GM18951 (cell line): Measurements from ENCODE around the gene C10orf143.

Experiments used
- POLR2A ChIP-seq: IDR thresholded peaks from 4 replicates; pipeline ENCODE4 v1.6.1; 2011; ENCODE audit warnings: mild to moderate bottlenecking; ENCODE audit not compliant: insufficient read length, insufficient read depth; ENCODE audit errors: extremely low read depth
- in situ Hi-C: fragments of 300-500 bp; cut with MboI; formaldehyde crosslinking; loops from one replicate; pipeline ENCODE4 v1.12.0; 2022; ENCODE audit warnings: low sequenced_read_pairs, mixed read lengths, inconsistent platforms; ENCODE audit not compliant: unreplicated experiment

C10orf143 gene

DNA sequence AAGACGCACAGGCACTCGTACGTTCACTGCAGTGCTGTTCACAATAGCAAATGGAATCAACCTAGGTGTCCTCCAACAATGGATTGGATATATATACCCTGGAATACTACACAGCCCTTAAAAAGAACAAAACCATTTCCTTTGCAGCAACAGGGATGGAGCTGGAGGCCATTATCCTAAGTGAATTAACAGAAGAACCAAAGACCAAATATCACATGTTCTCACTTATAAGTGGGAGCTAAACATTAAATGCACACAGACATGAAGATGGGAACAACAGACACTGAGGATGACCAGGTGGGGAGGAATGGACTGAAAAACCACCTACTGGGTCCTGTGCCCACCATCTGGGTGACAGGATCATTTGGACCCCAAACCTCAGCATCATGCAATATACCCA is 94.5 kb downstream of the C10orf143 start:
- in situ Hi-C loops = no loop called here
- no peak for TF ChIP-seq POLR2A

DNA sequence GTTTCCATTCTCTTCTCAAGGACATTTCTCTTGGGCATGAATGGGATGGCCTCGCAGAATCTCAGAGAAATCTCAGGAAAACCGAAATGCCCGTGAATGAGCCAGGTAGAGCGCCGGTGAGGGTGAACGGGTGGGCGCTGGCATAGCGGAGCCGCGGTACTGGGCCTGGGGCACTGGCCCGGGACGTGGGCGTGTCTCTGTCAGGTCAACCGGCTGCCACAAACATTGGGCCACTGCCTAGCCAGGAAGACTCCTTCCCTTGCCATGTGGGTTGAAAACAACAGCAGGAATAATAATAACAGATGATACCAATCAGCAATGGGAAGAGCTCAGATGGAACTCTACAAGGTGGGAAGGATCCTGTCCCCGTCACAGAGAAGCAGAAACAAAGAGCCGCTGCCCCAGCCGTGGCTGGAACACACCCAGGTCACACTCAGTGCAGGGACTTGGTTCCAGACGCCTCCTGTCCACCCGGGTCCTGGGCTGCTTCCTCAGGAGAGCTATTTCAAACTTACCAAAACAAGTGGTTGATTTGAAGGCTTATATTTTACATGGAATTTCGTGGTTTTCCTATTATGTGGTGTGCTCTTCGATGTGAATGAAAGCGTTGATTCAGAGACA is 95.4 kb downstream of the C10orf143 start:
- in situ Hi-C loops = no loop called here
- TF ChIP-seq POLR2A = no peak

DNA sequence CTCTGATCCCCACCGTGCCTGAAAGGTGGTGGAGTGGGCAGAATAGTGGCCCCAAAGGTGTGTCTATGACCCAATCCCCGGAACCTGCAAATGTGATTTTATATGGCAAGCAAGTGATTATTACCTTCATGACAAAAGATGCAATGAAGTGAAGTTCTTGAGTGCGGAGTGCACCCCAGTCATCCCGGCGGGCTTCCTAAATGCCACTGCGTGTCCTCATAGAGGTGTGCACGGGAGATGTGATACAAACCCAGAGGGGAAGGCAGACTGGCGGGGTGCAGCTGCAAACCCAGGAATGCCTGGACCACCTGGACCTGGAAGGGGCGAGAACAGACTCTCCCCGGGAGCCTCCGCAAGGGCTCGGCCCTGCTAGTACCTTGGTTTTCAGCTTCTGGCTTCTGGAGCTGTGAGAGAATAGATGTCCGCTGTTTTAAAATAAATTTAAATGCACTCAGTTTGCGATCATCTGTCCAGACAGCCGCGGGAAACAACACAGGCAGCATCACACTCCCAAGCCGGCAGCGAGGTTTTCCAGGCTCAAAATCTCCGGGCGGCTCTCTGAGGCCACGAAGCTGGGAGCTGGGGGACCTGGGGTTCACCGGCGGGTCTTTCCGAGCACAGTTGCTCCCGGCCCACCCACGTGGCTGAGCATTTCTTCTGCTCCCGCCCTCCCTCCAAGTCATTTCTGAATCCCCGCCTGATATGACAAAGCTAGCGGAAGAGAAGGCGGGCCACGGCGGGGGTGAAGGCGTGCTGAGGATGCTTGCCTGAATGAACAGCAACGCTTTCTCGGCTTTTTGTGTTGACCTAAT is 96.2 kb downstream of the C10orf143 start:
- no peak for TF ChIP-seq POLR2A
- in situ Hi-C loops = no loop called here
